ENCODE measurements around the gene MYH9.

GRCh38 chr22:36339171-36340065 is 48.3 kb downstream of the MYH9 start:
- TF ChIP-seq TAF1 (conservative IDR thresholded peaks at IDR 0.05) (no peak), MAX (IDR thresholded peaks at IDR 0.05) (no peak), CTCF (IDR thresholded peaks at IDR 0.05; ENCODE audit: low read depth, low read length, missing input control) (no peak)
